CD4-positive, alpha-beta T cell (primary cell): ENCODE measurements around the gene SAMMSON. TPM values are rescaled to one million over a fixed set of nuclear protein-coding genes. Genes with fewer than 3 reads are reported as not detected.

Source experiments
- ATAC-seq: fragments of 200-7000 bp; cut with Tn5 transposase; one replicate; pipeline ENCODE4 v1.10.0; 2022; ENCODE audit warnings: mild to moderate bottlenecking; ENCODE audit not compliant: poor library complexity
- CTCF ChIA-PET: fragments of 350-600 bp; sonication (Branson Sonifier 250); formaldehyde crosslinking; loops from one replicate; lab custom pipeline; 2021; ENCODE audit warnings: antibody characterized with exemption, inconsistent platforms; lab: Charles Lee
- POLR2A ChIA-PET: fragments of 350-600 bp; sonication (Branson Sonifier 250); formaldehyde crosslinking; loops from one replicate; lab custom pipeline; 2021; ENCODE audit warnings: antibody characterized with exemption, inconsistent platforms; lab: Charles Lee
- DNase-seq, 14 experiments: peaks; one replicate each; pipeline ENCODE4 v3.0.0-alpha.2; 2013 to 2020; ENCODE audit warnings: mixed read lengths in 2 of 14
- H3K27ac ChIP-seq, 2 donors: one replicate each; pipeline versions ENCODE4 v1.5.1 to v1.7.0; 2013; ENCODE audit warnings: low read length in 2 of 2, low read depth in 1 of 2, mild to moderate bottlenecking in 1 of 2
- H3K27me3 ChIP-seq, 2 experiments: 1 replicate in 1 of 2; 2 replicates in 1 of 2; pipeline versions ENCODE4 v1.6.1 to v1.7.0; 2013; ENCODE audit warnings: low read length in 2 of 2, control low read depth in 1 of 2, mild to moderate bottlenecking in 1 of 2, moderate library complexity in 1 of 2; ENCODE audit not compliant: insufficient read depth in 2 of 2, control insufficient read depth in 1 of 2
- H3K36me3 ChIP-seq: one replicate; pipeline ENCODE4 v1.6.1; 2013; ENCODE audit warnings: low read length, control low read depth; ENCODE audit not compliant: insufficient read depth
- H3K4me1 ChIP-seq: one replicate; pipeline ENCODE4 v1.6.1; 2013; ENCODE audit warnings: low read length, control low read depth; ENCODE audit not compliant: insufficient read depth
- H3K4me3 ChIP-seq: one replicate; pipeline ENCODE4 v1.5.1; 2013; ENCODE audit warnings: mild to moderate bottlenecking, low read length, moderate library complexity
- H3K9me3 ChIP-seq, 2 experiments: 1 replicate in 1 of 2; 2 replicates in 1 of 2; pipeline versions ENCODE4 v1.6.1 to v1.7.0; 2013; ENCODE audit warnings: low read length in 2 of 2, mild to moderate bottlenecking in 2 of 2, control low read depth in 1 of 2, moderate library complexity in 1 of 2; ENCODE audit not compliant: control insufficient read depth in 1 of 2, insufficient read depth in 1 of 2
- H3K27ac Mint-ChIP-seq: one replicate; pipeline ENCODE4 v1.8.0; 2020; ENCODE audit warnings: mixed read lengths
- H3K27me3 Mint-ChIP-seq: one replicate; pipeline ENCODE4 v1.8.0; 2021; ENCODE audit warnings: mixed read lengths
- H3K36me3 Mint-ChIP-seq: one replicate; pipeline ENCODE4 v1.8.0; 2021; ENCODE audit warnings: low read depth, mixed read lengths
- H3K4me1 Mint-ChIP-seq: one replicate; pipeline ENCODE4 v1.8.0; 2021; ENCODE audit warnings: low read depth, mixed read lengths
- H3K4me3 Mint-ChIP-seq: one replicate; pipeline ENCODE4 v1.8.0; 2020; ENCODE audit warnings: mild to moderate bottlenecking, mixed read lengths
- H3K9me3 Mint-ChIP-seq: one replicate; pipeline ENCODE4 v1.8.0; 2020; ENCODE audit warnings: mixed read lengths
- CTCF ChIP-seq: fragments of 200-600 bp; IDR thresholded peaks from one replicate; pipeline ENCODE4 v1.8.0; 2022; ENCODE audit warnings: antibody characterized with exemption, mild to moderate bottlenecking
- intact Hi-C, 2 experiments: fragments of 100-400 bp; cut with DNase I in 1 of 2; cut with micrococcal nuclease in 1 of 2; formaldehyde crosslinking; loops; one replicate each; pipeline versions ENCODE4 v1.15.1 to v1.9.0; 2023 to 2025; cut with DNase I, micrococcal nuclease
- total RNA-seq, 174 experiments: library from RNA in 2 of 174; stranded (reverse) in 2 of 174; gene quantifications; one replicate each; pipeline ENCODE4 v1.2.3 and lab custom pipeline; 2021 to 2026

SAMMSON gene
- total RNA-seq, 2 experiments from 2014 or later: not detected

GRCh38 chr3:70010346-70010745 is 10.8 kb downstream of the SAMMSON start:
- H3K9me3 ChIP-seq: no peaks in the 10 kb centered on the region
- ChIA-PET CTCF (no interaction called here), POLR2A (no interaction called here)
- intact Hi-C loops: no loop called here
- Mint-ChIP-seq H3K9me3 (peaks cover 3% of the 10 kb centered on the region), H3K27me3 (peaks cover 8% of the 10 kb centered on the region), H3K4me3 (no peak overlapping the region), H3K4me1 (no peaks in the 10 kb centered on the region), H3K36me3 (no peaks in the 10 kb centered on the region), H3K27ac (no peak overlapping the region)
- no peak overlapping the region for H3K27ac ChIP-seq
- no peak for TF ChIP-seq CTCF
- DNase-seq (no peak), ATAC-seq (no peak)
- H3K27me3 ChIP-seq: no peaks in the 10 kb centered on the region
- H3K4me3 ChIP-seq: no peak overlapping the region
- H3K4me1 ChIP-seq: no peaks in the 10 kb centered on the region
- H3K36me3 ChIP-seq: no peaks in the 10 kb centered on the region

- H3K27me3 ChIP-seq: no peaks in the 10 kb centered on the region
- H3K27ac ChIP-seq: no peak overlapping the region
- POLR2A ChIA-PET: no interaction called here
- intact Hi-C loops: no loop called here
- no peak for TF ChIP-seq CTCF
- H3K27ac Mint-ChIP-seq: no peak overlapping the region
- no peak overlapping the region for H3K4me3 ChIP-seq
- CTCF ChIA-PET: interaction anchor here (0.6 kb wide), 1 partner anchor 1973 kb away, joined by 4 read pairs; no protein-coding TSS in a partner anchor
- peaks cover 8% of the 10 kb centered on the region for H3K27me3 Mint-ChIP-seq
- H3K4me1 ChIP-seq: no peaks in the 10 kb centered on the region
- no peak overlapping the region for H3K4me3 Mint-ChIP-seq
- ATAC-seq (no peak), DNase-seq (no peak)
- peaks cover 3% of the 10 kb centered on the region for H3K9me3 Mint-ChIP-seq
- H3K36me3 ChIP-seq: no peaks in the 10 kb centered on the region
- H3K36me3 Mint-ChIP-seq: no peaks in the 10 kb centered on the region
- no peaks in the 10 kb centered on the region for H3K4me1 Mint-ChIP-seq
- no peaks in the 10 kb centered on the region for H3K9me3 ChIP-seq
Observed at GRCh38 chr3:70011582-70011981, 12.0 kb downstream of the SAMMSON start.

GRCh38 chr3:70020906-70021660 is 21.6 kb downstream of the SAMMSON start:
- Histone ChIP-seq H3K4me1 (no peaks in the 10 kb centered on the region), H3K4me3 (no peak overlapping the region), H3K9me3 (no peaks in the 10 kb centered on the region), H3K27ac (no peak overlapping the region), H3K36me3 (no peaks in the 10 kb centered on the region), H3K27me3 (no peaks in the 10 kb centered on the region)
- Mint-ChIP-seq H3K4me1 (no peaks in the 10 kb centered on the region), H3K27ac (no peak overlapping the region), H3K4me3 (no peak overlapping the region), H3K27me3 (no peaks in the 10 kb centered on the region), H3K36me3 (no peaks in the 10 kb centered on the region), H3K9me3 (no peaks in the 10 kb centered on the region)
- DNase-seq: no peak
- ChIA-PET CTCF (no interaction called here), POLR2A (no interaction called here)
- intact Hi-C loops: no loop called here
- no peak for ATAC-seq
- no peak for TF ChIP-seq CTCF
